Stimulated activated CD4-positive, alpha-beta T cell treated with anti-CD3 and anti-CD28 coated beads, Interleukin-1b, Interleukin-23, amount 100 ng/mL, for 1 hour (primary cell): ENCODE results near the gene PILRB.
"Not testable (repeated sequence)": the region's sequence is repeated elsewhere in the genome, so short reads cannot be mapped to it uniquely, and the experiment has no call there.

Experiments used
- DNase-seq, 2 donors: peaks; one replicate each; pipeline ENCODE4 v3.0.0-alpha.2; 2020; ENCODE audit warnings: low read depth in 2 of 2

The PILRB gene

GRCh38 chr7:100358027-100358856, at the start of gene PILRB:
TSS of gene PILRB (plus strand) at chr7:100358117. CDS start at chr7:100358303, 186 bp downstream.
- DNase-seq, result no peak

- not testable (repeated sequence) for DNase-seq
Observed at GRCh38 chr7:100318329-100318728, 39.6 kb upstream of the PILRB start.

GRCh38 chr7:100321648-100322047, 36.3 kb upstream of the PILRB start:
- DNase-seq, result not testable (repeated sequence)

GRCh38 chr7:100324194-100324593, 33.7 kb upstream of the PILRB start:
- not testable (repeated sequence) for DNase-seq

- DNase-seq, result not testable (repeated sequence)
Observed at GRCh38 chr7:100325671-100326070, 32.2 kb upstream of the PILRB start.

- not testable (repeated sequence) for DNase-seq
Observed at GRCh38 chr7:100326914-100327313, 31.0 kb upstream of the PILRB start.

GRCh38 chr7:100335566-100336466, 22.1 kb upstream of the PILRB start:
- peak; percentile 58 to 60 for DNase-seq

GRCh38 chr7:100338083-100338696, 19.7 kb upstream of the PILRB start:
- not testable (repeated sequence) for DNase-seq

- not testable (repeated sequence) for DNase-seq
Observed at GRCh38 chr7:100341286-100341685, 16.6 kb upstream of the PILRB start.

GRCh38 chr7:100342765-100343164, 15.2 kb upstream of the PILRB start:
- DNase-seq, result no peak

GRCh38 chr7:100344124-100344559, 13.8 kb upstream of the PILRB start:
- not testable (repeated sequence) for DNase-seq

- peak; percentile 38 to 76 for DNase-seq
Observed at GRCh38 chr7:100344560-100345287, 13.2 kb upstream of the PILRB start.

- DNase-seq, result not testable (repeated sequence)
Observed at GRCh38 chr7:100345288-100345672, 12.6 kb upstream of the PILRB start.

- no peak for DNase-seq
Observed at GRCh38 chr7:100346921-100347320, 11.0 kb upstream of the PILRB start.

GRCh38 chr7:100348805-100349204, 9.1 kb upstream of the PILRB start:
- DNase-seq, result no peak

GRCh38 chr7:100349757-100350156, 8.2 kb upstream of the PILRB start:
- DNase-seq, result no peak

- no peak for DNase-seq
Observed at GRCh38 chr7:100351657-100352058, 6.3 kb upstream of the PILRB start.

GRCh38 chr7:100352230-100352781, 5.6 kb upstream of the PILRB start:
- DNase-seq, result not testable (repeated sequence)

- DNase-seq, result no peak
Observed at GRCh38 chr7:100352984-100353684, 4.8 kb upstream of the PILRB start.

- DNase-seq, result no peak
Observed at GRCh38 chr7:100353685-100354330, 4.1 kb upstream of the PILRB start.
